Transverse colon (tissue), 3 donors: ENCODE results near the gene RHOD.

Source experiments
- EP300 ChIP-seq: sonication (generic); formaldehyde crosslinking; IDR thresholded peaks from one replicate; pipeline ENCODE4 v1.6.1; 2017; ENCODE audit warnings: antibody characterized with exemption, low read depth
- POLR2A ChIP-seq: fragments of 450-650 bp; IDR thresholded peaks from one replicate; pipeline ENCODE4 v1.6.1; 2016; ENCODE audit warnings: antibody characterized with exemption, mild to moderate bottlenecking, moderate library complexity
- TF ChIP-seq, protein P1 (sequence below), 5 experiments: fragments of 200-600 bp in 3 of 5; fragments of 450-650 bp in 2 of 5; sonication (generic) in 3 of 5; IDR thresholded peaks; 1 replicate in 2 of 5; 2 replicates in 3 of 5; pipeline ENCODE4 v1.5.1; 2016 to 2017; ENCODE audit warnings: antibody characterized with exemption in 5 of 5, inconsistent platforms in 3 of 5, mild to moderate bottlenecking in 2 of 5, moderate library complexity in 1 of 5

DNA sequence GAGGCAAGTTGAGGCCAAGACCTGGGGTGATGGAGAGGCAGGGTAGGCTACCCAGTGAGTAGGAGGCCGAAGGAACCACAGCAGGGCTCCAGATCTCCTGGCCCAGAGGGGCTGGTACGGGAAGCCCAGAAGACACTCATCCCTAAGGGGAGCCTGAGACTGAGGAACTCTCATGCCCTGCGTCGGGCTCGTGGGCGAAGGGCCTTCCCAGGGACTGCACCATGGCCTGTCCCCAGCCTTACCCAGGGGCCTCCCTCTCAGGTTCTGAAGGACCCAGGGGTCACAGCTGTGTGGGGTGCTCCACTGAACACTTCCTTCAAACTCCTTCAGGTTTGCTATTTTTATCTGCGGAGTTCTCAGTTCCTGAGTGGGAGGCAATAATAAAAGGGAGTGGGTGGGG, 49.5 kb upstream of the RHOD start:
- no peak for TF ChIP-seq POLR2A
- TF ChIP-seq, protein P1, sequence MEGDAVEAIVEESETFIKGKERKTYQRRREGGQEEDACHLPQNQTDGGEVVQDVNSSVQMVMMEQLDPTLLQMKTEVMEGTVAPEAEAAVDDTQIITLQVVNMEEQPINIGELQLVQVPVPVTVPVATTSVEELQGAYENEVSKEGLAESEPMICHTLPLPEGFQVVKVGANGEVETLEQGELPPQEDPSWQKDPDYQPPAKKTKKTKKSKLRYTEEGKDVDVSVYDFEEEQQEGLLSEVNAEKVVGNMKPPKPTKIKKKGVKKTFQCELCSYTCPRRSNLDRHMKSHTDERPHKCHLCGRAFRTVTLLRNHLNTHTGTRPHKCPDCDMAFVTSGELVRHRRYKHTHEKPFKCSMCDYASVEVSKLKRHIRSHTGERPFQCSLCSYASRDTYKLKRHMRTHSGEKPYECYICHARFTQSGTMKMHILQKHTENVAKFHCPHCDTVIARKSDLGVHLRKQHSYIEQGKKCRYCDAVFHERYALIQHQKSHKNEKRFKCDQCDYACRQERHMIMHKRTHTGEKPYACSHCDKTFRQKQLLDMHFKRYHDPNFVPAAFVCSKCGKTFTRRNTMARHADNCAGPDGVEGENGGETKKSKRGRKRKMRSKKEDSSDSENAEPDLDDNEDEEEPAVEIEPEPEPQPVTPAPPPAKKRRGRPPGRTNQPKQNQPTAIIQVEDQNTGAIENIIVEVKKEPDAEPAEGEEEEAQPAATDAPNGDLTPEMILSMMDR (IDR thresholded peaks at IDR 0.05), result no peak
- no peak for TF ChIP-seq EP300
